Fibroblast of skin of back (primary cell): ENCODE data around the gene KCNQ2.

Experiments
- DNase-seq: peaks from one replicate; pipeline ENCODE4 v3.0.0-alpha.2; 2013

Gene KCNQ2

GRCh38 chr20:63417097-63417737, 55.2 kb downstream of the KCNQ2 start:
- no peak for DNase-seq

DNA sequence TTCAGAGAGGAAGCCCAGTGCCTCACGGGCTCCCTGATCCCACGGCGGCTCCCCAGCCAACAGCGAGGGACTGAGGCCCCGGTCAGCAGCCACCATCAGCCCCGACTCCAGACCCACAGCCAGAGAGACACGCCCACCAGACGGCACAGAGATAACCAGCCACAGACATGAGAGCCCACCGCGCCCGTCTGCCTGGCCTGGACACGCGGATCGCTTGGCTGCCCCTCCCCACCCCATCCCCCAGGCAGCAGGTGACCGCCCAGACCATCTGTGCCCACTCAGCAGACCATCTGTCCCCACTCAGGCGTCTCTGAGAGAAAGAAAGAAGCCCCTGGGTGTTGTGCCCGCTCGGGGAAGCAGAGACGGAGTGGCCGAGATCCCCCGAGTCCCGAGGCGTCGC, 55.8 kb downstream of the KCNQ2 start:
- no peak for DNase-seq

DNA sequence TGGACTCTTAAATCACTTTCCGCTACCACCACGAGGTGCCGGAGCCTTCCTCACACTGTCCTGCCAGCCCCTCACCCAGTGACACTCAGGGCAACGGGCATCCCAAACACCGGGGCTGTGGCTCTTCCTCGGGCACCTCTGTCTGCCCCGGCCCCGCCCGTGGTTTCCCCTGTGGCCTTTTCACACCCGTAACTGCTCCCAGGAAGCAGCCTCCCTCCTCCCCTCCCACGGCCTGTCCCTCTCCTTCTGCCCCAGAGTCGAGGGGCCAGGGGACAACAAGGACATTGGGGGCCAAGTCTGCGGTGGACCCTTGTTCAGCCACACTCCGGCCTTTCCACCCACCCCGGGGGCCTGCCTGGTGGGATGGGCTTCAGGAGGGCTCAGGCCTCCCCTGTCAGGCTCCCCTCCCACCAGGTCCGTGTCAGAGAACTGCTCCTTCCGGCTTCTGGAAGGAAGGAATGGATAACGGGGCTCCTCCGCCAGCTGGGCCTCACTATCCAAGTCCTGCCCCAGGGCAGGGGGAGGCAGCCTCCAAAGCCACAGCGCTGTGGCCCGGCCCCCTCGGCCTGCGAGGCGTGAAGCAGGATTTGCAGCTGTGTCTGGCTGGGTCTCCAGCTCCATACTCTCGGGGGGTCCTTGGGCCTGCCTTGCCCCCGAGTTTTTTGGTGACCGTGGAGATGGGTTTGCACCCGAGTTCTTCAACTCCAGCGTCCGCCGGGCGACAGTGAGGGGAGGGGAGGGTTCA, 56.6 kb downstream of the KCNQ2 start:
- DNase-seq = no peak

DNA sequence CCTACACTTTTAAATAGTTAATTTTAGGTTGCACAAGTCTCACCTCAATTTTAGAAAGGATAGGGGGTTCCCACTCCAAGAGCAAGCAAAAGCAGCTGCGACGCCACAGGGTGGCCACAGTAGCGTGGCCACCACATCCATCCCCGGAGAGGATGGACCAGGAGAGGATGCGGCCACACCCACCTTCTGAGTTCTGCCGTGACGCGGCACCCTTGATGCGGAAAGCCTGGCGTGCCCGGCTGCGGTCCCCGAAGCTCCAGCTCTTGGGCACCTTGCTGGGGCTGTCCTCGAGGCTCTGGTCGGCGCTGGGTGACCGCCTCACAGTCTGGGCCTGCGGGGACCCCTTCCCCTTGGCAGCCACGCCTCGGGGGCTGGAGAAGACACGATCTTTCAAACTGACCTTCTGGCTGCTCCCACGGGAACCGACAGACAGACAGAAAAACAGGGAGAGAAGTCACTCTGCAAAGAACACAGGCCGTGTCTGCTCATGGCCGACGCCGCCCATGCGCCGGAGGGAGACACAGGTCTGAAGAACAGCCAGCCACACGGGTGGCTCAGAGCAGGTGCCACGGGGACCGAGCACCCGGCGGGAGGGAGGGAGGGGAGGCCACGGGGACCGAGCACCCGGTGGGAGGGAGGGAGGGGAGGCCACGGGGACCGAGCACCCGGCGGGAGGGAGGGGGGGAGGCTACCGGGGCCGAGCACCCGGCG, 57.6 kb downstream of the KCNQ2 start:
- no peak for DNase-seq

- DNase-seq = no peak
Measured at GRCh38 chr20:63413963-63414684, 58.3 kb downstream of the KCNQ2 start.

DNA sequence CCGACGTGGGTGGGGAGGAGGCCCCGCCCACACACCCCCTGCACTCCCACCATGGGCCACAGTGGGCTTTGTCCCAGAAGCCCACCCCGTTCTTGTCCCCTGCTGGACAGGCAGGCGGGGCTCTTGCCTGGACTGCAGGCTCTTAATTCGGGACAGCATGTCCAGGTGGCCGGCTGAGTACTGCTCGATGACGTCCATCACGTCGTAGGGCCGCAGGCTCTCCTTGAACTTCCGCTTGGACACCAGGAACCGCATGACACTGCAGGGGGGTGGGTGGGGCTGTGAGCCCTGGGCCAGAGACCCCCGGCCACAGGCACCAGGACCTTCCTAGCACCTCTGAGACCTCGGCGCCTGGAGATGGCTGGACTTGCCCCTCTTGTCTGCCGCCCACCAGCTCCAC, 59.1 kb downstream of the KCNQ2 start:
- no peak for DNase-seq

DNA sequence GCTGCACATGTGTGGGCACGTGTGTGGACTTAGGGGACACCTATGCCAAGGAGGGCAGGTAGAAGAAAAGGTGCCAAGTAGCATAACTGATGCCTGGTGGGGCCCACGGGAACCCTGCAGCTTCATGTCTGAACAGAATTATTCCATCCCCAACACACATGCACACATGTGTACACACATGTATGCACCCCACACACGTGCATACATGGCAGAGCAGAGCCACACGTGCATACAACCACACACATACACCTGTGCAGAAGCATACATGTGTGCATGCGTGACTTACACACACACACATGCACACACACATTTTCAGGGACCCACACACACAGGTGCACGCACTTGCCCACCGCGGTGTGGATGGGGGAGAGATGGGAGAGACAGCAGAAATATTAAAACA, 59.6 kb downstream of the KCNQ2 start:
- DNase-seq = no peak

DNA sequence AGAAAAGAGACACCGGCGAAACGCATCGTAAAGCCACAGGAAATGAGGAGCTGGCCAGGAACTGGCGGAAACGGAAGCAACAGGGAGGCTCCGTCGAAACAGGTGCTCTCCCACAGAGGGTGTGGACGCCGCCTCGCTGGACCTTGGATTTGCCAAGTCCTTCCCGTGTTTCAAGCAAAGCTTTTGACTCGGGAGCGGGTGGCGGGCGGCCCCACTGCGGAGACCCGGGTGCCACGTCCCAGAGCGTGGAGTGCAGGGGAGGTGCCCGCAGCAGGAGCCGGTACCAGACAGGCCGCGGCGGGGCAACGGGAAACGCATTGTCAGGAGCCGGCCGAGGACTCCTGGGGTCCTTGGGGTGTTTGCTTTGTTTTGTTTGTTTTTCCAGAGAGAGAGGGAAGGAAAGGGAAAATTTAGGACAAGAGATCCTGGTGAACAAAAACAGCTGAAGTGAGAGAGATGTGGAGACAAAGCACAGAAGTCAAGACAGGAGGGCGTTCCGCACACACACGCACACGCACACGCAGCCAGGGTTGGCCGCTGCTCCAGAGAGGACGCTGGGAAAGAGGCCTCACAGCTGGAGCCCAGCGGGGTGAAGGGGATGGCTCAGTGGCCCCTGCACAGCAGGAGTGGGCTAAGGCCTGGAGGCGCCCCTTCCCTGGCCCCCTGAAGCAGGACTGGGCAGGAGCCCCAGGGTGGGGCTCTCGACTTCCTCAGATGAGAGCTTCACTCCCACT, 60.4 kb downstream of the KCNQ2 start:
- DNase-seq = no peak

DNA sequence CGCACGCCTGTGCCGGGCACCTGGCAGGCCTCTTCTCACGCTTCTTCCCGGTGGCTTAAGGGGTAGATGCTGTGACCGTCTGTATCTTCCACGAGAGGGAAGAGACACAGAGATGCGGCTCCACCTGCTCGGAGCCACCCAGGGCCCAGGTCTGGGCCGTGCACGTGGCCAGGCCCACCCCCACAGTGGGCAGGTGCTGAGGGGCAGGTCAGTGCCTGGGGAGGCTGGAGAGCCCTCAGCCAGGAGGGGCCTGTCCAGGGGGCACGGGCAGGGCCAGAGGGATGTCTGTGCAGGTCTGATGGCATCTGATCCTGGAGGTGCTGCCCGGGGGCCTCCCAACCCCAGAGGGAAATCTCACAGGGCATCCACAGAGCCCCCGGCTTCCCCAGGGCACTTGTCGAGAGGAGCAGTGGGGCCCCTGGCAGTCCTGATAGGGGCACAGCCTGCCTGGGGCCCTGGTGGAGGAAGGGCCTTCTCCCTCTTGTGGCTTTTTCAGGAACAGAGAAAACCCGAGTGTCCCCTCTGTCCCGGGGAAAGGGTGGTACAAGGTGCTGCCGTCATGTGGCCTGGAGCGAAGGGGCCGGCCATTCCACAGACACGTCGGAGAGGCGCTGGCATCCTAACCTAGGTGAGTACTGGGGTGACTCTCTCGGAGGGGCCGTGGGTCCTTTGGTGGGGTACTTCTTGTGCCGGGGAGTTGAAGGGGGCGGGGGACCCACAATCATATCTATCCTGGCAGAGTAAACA, 61.1 kb downstream of the KCNQ2 start:
- no peak for DNase-seq

DNA sequence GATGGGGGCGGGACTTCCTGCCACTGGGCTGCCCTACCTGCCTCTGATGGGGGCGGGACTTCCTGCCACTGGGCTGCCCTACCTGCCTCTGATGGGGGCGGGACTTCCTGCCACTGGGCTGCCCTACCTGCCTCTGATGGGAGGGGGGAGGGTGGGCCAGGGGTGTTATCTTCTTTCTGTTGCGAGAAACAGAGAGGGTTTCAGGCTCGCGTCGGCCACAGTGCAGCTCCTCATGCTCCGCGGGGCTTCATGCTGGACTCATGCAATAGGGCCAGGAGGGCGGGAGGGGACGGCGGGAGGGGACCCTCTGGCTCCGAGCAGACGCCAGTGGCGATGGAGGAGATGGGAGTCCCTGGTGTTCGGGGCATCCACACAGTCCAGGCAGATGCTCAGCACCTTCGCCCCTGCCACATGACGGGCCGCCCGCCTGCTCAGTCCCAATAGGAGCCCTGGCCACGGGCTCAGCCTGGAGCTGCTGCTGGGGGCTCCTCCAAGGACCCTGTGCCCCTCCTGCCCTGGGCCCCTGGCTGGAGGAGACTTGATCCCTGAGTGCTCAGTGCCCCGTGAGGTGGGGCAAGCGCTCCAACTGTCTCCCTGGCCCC, 62.5 kb downstream of the KCNQ2 start:
- no peak for DNase-seq

DNA sequence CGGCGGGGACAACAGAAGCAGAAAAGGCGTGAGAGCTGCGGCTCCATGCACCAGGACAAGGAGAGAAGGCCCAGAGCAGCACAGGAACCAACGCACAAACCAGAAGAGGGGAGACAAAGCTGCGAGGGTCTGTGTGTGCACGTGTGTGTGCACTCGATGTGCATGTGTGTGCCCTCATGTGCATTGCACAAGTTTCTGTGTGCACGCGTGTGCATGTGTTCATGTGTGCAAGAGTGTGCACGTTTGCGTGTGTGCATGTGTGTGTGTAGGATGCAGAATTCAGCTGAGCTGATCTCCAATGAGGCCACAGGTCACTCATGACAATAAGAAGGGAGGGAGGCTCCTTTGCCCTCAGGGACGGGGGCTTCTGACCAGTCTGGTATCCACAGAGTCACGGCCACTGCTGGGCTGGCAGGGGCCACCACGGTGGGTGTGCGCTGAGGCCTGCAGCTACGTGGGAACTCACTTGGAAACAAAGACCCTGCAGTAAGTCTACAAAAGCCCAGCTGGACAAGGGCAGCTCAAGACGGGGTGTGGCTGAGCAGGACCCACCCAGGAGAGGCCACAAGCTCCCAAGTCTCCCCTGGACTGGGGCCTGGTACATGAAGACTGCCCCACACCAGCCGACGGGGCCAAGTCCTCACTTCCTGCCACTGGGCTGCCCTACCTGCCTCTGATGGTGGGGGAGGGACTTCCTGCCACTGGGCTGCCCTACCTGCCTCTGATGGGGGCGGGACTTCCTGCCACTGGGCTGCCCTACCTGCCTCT, 63.2 kb downstream of the KCNQ2 start:
- no peak for DNase-seq

DNA sequence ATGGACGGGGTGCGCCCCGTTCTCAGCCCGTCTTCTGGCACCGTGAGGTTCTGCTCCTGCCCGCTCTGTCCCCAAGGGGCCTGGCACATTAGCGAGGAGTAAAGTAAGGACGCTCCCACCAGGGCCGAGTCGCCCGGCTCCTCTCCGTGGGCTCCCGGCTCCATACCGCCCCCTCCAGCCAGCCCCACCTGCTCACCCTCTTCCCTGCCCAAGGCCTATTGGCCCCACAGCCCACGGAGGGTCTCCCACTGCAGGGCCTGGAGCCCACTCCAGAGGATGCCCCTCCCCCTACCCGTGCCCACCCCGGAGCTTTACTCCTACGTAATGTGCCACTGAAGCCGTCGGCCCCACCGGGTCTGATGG, 63.8 kb downstream of the KCNQ2 start:
- no peak for DNase-seq

DNA sequence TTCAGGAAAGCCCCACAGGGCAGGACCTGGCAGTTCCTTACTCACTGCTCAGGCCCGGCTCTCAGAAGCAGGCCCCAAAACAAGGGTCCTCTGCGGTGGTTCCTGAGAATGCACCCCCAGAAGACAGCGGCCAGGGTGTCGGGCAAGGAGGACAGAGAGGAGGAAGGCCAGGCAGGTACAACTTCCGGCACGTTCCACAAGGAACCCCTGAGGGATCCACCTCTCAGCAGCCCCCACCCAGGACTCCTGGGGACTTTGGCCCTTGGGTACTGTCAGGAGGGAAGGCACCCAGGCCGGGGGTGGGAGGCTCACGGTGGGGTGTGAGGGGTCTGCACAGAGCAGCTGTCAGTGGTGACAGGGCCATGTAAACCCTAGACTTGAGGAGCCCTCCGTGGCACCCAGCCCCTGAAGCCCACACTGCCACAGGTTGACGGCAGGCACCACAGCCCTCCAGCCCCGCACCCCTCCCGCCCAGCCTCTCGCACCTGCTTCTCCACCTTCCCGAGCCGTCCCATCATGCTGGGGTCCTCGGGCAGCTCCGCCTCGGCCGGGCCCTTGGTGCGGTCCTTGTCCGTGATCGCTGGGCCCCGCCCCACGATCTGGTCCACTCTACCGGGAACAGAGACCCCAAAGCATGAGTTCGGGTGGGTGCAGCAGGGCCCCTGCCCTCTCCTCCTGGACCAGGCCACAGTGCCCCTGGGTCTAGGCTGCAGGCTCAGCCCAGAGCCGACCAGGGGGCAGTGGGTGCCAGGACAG, 64.3 kb downstream of the KCNQ2 start:
- DNase-seq = no peak

- no peak for DNase-seq
Measured at GRCh38 chr20:63406617-63407245, 65.7 kb downstream of the KCNQ2 start.

DNA sequence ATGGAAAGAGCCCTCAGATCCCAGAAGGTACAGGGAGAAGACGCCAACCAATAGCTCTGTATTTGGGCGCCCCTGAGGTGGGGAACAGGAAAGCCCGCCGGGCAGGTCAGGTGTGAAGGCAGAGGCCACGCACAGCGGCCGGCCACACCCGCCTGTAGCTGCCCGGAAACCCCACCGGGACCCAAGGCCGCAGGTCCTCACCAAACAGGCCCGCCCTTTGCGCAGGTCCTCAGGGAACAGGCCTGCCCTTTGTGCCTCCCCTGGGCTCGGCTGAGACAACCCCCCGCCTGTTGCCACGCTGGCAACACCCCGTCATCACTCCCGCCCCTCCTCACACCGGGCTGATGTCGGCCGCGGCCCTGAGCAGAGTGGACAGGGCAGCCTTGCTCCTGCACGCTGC, 66.4 kb downstream of the KCNQ2 start:
- no peak for DNase-seq

GRCh38 chr20:63405102-63405730, 67.2 kb downstream of the KCNQ2 start:
- DNase-seq = no peak

DNA sequence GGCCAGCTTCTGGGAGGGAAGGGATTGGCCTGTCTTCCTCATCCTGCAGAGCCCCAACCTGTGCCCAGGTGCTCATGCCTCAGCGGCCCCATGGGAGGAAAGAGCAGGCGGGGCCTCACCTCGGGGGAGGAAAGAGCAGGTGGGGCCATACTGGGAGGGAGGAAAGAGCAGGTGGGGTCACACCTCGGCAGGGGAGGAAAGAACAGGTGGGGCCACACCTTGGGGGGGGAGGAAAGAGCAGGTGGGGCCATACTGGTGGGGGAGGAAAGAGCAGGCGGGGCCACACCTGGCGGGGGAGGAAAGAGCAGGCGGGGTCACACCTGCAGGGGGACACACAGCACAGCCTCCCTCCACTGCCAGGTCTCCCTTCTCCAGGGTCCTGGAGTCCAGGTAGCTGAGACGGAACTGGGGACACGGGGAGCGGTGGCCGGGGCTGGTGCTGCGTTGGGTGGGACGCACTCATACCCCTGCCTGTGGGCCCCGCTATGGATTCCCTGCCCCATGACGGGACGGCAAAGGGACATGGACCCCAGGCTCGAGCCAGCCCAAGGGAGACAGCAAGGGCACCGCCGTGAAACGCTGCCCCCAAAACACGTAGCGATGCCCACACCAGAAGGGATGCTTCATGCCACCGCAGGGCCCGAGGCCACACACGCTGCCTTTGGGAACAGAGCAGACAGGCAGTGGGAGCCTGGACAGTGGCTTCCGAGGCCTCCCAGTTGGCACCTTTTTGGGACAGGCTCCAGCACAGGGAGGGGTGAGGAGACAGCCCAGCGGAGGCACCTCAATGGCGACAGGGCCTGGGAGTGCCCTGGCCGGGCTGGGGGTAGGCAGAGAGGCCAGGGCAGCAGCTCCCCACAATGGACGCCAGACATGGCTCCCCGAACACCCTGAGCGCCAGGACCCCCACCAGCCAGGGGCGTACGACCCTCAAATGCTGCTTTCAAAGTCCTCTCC, 68.0 kb downstream of the KCNQ2 start:
- no peak for DNase-seq
